ENCODE data around the gene CCDC92.
"Not testable (repeated sequence)": the region's sequence is repeated elsewhere in the genome, so short reads cannot be mapped to it uniquely, and the experiment has no call there.

Gene CCDC92

DNA sequence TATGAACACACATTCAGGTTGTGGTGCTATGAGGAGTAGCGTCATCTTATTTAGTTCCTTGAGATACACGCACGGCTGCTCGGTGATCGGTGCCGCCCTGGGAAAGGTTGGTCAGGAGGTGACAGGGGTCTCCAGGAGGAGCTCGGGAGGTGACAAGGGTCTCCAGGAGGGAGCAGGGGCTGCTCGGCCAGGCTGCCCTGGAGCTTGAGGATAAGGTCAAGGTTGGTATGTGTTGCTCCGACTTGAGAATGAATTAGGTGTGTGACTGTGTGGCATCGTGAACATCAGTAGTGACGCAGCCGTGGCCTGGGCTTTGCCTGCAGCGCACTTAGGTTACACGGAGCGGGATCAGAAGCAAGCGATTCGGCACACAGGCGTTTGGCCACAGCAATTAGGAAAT, 36.2 kb downstream of the CCDC92 start:
- DNase-seq (ENCODE audit: low read depth), result no peak

DNA sequence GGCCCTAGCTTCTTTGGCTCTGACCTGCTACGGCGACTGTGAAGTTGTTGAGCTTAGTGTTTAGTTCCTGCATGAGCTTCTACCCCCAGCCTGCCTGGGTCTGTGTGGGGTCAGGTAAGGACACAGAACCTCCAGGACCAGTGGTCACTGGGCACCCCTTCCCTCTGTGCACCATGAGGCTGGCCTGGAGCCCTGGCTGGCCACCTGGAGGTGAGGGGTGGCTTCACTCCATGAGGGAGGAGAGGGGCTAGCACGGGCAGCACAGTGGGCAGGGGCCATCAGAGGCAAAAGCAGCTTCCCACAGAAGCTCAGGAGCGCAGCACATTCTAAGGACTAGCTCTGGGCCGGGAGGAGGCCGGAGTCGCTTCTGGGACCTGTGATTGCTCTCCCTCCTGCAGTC, 36.7 kb downstream of the CCDC92 start:
- DNase-seq (ENCODE audit: low read depth), result no peak

DNA sequence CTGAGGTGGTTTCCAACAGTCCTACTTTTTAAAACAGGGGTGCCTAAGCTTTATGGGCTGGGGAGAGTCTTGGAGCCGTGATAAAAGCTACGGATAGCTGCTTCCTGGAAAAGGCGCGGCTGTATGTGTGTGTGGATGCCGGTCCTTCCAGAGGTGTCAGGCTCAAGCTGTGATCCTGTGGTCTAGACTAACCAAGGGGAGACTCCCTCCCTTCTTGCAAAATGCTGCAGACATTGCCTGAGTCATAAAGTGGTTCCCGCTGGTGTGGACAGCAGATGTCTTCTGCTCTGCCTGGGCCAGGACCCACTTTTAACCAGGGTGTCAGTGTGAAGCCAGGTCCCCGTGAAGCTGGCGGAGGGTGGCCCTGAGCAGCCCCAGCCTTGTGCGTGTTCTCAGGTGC, 37.8 kb downstream of the CCDC92 start:
- DNase-seq (ENCODE audit: low read depth), result no peak

DNA sequence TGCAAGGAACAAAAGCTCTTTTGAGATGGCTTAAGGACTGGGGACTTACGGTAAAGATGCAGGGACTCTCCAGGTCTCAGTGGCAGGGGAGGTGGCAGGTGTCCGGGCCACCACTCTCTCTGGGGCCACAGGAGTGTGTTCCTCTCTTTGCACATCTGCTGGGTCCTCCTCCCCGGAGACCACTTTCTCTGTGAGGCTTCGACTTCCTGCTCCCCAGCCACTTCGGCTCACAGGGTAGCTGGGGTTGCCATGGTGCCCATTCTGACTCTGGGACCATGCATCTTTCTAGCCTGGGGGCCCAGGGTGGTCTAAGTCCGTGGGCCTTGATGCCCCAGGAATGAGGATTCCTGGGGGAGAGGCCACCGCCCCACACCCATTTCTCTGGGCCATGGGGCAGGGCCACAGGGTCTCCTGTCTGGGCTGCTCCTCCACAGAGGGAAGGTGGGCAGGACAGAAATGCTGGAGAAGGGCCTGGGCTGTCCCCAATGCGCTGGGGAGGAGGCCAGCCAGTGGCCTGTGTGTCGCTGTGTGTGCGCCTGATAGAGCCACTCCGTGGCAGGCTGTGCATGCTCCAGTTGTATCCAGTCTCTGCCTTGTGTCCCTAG, 38.5 kb downstream of the CCDC92 start:
- no peak for DNase-seq (ENCODE audit: low read depth)

DNA sequence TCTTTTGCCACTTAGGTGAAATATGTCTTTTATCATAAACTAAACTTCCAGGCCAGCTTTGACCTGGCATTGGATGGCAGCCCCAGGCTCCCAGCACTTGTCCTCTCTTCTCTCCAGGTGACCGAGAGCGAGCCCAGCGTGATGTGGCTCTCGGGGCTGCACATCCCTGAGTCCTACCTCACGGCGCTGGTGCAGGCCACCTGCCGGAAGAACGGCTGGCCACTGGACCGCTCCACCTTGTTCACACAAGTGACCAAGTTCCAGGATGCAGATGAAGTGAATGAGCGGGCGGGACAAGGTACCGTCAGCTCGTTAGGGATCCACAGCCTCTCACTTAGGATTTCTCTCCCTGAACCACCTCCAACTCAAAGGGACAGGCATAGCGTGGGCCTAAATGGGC, 39.4 kb downstream of the CCDC92 start:
- no peak for DNase-seq (ENCODE audit: low read depth)

DNA sequence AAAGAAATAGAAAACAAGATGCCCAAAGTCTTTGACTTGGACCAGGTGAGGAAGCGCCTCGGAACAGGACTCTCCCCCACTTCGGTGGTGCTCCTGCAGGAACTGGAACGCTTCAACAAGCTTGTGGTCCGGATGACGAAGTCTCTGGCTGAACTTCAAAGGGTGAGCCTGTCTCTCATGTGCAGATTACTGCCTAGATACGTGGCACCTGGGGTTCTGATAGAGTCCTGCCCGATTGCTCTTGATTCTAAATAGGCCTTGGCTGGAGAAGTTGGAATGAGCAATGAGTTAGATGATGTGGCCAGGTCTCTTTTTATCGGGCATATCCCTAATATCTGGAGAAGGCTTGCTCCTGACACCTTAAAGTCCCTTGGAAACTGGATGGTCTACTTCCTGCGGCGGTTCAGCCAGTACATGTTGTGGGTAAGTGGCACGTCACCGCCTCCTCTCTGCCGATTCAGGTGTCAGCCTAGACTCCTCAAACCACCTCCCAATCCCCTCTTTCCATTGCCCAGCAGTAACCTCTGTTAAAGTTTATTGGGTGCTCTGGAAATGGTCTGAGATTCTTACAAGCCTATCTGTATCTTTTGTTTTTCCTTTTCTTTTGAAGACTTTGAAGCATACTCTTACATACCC, 40.8 kb downstream of the CCDC92 start:
- no peak for DNase-seq (ENCODE audit: low read depth)

DNA sequence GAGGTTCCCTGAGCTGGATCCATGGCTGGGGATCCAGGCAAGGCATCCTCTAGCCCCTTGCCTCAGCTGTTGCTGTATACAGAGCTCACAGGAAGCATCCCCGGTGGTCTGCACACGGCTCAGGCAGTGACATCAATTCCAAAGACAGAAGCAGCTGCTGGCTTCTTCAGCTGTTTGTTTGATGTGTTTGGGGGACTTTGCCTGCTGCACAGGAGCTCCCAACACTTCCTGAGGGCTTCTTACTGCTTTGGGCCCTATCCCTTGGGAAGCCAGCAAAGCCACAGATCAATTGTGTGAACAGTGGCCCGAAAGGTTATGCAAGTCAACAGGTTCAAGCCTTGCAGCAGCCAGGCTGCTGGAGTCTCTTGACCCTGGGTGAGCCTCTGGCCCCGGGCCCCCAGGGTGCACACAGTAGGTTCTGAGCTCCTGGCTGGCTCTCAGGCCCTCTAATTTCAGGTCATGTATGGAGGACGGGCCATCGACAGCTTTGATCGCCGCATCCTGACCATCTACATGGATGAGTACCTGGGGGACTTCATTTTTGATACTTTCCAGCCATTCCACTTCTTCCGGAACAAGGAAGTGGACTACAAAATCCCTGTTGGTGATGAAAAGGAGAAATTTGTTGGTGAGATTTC, 42.6 kb downstream of the CCDC92 start:
- no peak for DNase-seq (ENCODE audit: low read depth)

DNA sequence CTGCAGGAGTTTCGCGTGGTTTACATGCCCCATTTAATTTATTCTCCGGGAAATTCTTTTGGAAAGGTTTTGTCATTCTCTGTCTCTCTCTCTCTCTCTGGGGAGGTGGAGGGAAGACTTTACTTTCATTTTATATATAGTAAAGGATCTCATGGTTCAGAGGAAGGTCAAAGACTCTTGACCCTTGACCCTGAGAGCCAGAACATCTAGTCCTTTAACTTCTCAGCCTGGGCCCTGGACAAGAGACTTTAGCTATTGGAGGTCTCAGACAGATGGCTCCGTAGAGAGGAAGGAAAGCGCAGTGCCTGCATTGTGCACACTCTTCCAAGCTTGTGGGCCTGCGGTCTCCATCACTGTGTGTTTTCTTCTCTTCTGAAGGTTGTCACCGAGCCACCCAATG, 43.7 kb downstream of the CCDC92 start:
- no peak for DNase-seq (ENCODE audit: low read depth)

DNA sequence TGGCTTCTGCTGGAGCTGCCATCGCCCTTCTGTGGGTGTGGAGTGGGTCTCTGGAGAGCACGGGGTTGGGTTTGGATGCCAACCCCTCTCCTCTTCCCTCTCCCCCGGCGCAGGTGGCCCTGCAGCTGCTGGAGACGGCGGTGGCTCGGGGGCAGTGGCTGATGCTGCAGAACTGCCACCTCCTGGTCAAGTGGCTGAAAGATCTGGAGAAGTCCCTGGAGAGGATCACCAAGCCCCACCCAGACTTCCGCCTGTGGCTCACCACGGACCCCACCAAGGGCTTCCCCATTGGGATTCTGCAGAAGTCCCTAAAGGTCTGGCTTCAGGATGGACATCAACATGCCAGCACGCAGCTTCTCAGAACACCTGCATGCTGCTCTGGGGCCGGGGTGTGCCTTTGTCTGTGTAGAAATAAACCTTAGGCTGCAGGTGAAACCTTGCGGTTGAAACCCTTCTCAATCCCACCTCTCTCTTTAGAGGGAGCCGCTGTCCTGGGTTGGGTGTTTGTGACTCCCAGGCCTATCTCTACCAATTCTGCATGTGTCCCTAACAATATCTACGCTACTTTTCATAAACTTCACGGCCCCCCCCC, 44.3 kb downstream of the CCDC92 start:
- DNase-seq (ENCODE audit: low read depth), result peak; percentile 47

DNA sequence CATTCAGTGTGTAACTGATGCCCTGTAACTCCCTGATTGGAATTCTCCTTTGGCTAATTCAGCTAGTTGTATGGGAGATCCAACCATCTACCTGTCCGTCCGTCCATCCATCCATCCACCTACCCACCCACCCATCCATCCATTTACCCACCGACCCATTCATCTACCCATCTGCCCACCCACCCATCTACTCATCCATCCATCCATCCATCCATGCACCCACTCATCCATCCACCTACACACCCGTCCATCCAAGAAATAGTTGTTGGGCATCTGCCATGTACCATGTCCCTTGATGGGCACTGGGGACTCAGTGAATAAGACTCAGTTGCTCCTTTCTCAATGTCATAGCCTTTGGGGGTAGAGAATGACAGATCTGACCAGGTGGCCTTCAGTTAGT, 48.1 kb downstream of the CCDC92 start:
- no peak for DNase-seq (ENCODE audit: low read depth)

DNA sequence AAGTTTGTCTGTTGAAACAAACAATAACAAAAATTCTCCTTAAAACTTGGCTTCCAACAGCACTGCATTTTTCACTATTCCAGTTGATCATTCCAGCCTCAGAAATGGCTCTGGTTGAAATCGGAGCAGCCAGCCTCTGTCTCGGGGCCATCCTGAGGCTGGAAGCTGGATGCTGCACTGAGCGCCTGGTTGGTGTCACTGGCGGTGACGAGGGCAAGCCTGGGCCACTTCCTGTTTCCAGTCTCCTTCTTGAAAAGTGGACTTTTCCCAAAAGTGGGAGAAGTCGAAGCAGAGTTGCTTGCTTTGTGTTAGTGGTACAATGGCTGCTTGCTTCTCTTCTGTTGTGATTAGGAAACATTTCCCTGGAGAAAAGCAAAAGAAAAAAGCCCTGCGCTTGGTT, 48.7 kb downstream of the CCDC92 start:
- DNase-seq (ENCODE audit: low read depth), result no peak

DNA sequence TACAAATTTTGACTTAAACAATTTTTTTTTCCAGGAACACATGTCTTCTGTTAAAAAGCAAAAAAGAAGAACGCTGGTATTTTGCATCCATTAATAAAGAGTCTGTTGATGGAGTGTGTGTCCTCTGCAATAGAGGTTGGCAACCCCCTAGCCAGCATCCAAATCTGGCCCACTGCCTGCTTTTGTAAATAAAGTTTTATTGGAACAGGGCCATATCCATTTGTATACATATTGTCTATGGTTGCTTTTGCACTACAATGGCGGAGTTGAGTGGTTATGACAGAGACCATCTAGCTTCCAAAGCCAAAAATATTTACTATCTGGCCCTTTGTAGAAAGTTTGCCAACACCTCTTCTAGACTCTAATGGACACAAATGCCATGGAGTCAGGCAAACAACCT, 49.6 kb downstream of the CCDC92 start:
- DNase-seq (ENCODE audit: low read depth), result no peak

DNA sequence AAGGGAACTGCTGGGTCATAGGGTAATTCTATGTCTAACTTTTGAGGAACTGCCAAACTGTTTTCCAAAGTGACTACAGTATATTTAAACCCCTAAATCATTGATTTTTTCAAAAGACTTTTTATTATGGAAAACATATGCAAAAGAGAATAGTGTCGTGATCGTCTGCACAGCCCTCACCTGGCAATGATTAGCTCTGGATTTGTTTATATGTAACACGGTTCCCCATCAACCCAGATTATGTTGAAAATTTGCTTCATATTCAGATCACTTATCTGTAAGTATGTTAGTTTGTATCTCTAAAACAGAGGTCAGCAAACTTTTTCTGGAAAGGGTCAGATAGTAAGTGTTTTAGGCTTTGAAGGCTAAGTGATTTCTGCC, 52.7 kb downstream of the CCDC92 start:
- DNase-seq (ENCODE audit: low read depth), result no peak

DNA sequence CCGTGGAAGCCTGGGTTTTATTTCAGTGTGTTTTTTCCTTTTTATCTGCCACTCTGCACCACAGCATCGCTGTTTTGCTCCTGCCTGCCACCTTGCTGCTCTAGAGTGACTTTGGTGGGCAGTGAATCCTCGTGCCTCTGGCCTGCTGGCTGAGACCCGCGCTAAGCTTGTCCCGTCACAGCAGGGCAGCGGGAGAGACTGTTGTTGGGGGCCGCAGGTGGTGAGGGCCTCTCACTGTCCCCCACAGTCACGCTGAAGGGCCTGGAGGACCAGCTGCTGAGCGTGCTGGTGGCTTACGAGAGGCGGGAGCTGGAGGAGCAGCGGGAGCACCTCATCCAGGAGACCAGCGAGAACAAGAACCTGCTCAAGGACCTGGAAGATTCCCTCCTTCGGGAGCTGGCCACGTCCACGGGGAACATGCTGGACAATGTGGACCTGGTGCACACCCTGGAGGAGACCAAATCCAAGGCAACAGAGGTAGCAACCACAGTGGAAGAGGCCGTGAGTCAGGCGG, 55.2 kb downstream of the CCDC92 start:
- no peak for DNase-seq (ENCODE audit: low read depth)

DNA sequence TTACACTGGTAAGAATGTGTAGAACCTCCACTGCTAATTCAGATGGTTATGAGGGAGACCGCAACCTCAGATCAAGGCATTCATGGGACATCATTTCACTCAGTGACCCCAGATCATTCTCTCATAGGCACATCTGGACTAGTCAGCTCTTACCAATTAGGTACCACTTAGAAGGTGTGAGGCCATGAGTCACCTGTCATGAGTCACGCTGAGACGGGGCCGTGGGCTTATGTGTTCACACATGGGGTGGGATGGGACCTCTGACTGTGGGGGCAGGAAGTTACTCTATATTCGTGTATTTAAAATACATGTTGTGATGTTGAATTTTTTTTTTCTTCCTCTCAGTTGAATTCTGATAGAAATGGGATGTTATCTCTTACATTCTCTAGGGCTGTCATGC, 55.9 kb downstream of the CCDC92 start:
- DNase-seq (ENCODE audit: low read depth), result no peak

DNA sequence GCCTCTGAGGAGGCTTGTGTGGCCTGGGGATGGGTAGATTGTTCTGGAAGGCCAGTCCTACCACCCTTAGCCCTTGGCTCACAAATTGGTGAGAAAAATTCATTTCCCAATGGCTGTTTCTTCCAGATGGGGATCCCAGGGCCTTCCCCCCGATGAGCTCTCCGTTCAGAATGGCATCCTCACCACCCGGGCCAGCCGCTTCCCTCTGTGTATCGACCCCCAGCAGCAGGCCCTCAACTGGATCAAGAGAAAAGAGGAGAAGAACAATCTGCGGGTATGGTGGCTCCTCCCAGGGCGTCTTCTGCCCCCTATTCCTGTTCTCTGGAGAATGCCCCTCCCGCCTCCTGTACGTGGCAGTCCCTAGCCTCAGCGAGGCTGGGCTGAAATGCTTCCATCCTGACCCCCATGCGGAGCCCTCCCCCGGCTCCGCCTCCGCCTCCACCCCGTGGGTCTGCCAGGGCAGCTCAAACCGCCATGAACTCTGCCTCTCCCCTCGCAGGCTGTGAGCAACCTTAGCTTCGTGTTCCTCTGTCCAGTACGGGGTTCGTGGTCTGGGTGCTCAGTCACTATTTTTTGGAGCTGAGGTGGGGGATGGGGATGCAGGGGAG, 57.8 kb downstream of the CCDC92 start:
- DNase-seq (ENCODE audit: low read depth), result no peak

DNA sequence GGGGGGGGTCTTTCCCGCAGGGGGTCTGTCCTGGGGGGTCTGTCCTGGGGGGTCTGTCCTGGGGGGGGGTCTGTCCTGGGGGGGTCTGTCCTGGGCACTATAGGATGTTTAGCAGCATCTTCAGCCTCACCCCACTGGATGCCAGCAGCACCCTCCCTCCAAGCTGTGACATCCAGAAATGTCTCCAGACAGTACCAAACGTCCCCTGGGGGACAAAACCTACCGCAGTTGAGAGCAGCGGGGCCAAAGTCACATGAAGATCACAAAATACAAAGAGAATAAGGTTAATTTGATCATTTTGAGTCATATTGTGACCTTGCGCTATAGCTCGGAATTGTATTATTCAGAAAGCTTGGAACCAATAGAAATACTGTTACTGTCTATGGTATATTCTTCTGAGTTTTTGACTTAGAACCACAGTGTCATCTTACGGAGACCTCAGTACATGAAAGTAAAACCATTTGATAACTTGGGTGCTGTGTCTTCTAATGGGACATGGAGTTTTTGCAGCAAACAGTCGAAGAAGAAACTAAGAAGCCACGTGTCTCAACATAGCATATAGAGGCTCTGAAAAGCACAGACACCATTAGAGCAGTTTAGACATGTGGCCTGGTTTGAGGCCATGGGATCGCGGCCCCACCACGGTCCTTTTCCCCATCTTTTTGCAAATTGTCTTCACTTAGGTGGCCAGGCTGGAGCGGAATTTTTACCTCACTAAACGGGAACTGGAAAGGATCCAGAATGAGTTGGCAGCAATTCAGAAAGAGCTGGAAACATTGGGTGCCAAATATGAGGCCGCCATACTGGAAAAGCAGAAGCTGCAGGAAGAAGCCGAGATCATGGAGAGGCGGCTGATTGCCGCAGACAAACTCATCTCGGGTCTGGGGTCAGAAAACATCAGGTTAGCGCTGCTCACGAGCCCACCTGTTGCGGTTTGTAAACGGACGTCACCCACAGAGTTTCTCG, 59.9 kb downstream of the CCDC92 start:
- no peak for DNase-seq (ENCODE audit: low read depth)

DNA sequence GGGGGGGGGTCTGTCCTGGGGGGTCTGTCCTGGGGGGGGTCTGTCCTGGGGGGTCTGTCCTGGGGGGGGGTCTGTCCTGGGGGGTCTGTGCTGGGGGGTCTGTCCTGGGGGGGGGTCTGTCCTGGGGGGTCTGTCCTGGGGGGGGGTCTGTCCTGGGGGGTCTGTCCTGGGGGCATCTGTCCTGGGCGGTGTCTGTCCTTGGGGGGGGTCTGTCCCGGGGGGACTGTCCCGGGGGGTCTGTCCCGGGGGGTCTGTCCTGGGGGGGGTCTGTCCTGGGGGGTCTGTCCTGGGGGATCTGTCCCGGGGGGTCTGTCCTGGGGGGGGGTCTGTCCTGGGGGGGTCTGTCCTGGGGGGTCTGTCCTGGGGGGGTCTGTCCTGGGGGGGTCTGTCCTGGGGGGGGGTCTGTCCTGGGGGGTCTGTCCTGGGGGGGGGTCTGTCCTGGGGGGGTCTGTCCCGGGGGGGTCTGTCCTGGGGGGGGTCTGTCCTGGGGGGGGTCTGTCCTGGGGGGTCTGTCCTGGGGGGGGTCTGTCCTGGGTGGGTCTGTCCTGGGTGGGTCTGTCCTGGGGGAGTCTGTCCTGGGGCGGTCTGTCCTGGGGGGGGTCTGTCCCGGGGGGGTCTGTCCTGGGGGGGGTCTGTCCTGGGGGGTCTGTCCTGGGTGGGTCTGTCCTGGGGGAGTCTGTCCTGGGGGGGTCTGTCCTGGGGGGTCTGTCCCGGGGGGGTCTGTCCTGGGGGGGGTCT, 60.8 kb downstream of the CCDC92 start:
- DNase-seq (ENCODE audit: low read depth), result not testable (repeated sequence)

DNA sequence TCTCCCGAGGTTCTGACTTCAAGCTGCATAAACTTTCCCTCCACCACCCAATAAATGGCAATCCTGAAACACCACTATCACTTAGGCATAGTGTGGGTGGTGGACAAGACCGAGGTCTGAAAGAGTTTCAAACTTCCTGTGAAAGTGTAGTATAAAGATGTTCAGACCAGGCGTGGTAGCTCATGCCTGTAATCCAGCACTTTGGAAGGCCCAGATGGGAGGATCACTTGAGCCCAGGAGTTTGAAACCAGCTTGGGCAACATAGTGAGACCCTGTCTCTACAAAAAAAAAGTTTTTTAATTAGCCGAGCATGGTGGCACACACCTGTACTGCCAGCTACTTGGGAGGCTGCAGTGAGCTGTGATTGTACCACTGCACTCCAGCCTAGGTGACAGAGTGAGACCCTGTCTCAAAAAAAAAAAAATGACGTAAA, 61.9 kb downstream of the CCDC92 start:
- DNase-seq (ENCODE audit: low read depth), result no peak

DNA sequence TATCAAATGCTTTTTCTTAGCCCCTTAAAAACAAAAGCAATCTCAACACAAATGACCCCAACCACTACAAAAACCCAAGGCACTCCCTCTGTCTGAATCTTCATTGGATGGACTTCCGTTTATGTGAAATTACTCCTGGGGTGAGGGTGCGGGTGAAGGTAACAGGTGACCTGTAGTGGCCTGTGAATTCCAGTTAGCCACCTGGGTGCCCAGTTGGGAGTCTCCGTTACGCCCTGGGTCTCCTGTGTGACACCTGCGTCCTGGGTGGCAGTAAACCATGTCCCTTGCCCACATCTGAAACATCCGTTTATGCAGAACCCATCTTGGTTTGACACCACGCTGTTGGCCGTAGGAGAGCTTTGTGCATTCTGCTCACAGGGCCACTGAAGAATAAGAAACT, 62.6 kb downstream of the CCDC92 start:
- no peak for DNase-seq (ENCODE audit: low read depth)
